GM06990 (cell line): ENCODE data around the gene NOSTRIN.

Experiments
- DNase-seq: peaks from one replicate; pipeline ENCODE4 v3.0.0-alpha.2; 2011; ENCODE audit not compliant: insufficient read length; ENCODE audit errors: extremely low read depth
- H3K27me3 ChIP-seq: replicated peaks from 2 replicates; pipeline ENCODE4 v1.6.0; 2011; ENCODE audit warnings: low read length; ENCODE audit not compliant: control insufficient read depth, insufficient read depth
- H3K36me3 ChIP-seq: 2 replicates; pipeline ENCODE4 v1.5.1; 2011; ENCODE audit warnings: low read length; ENCODE audit not compliant: control insufficient read depth, insufficient read depth
- H3K4me3 ChIP-seq: replicated peaks from 2 replicates; pipeline ENCODE4 v1.5.1; 2011; ENCODE audit warnings: low read depth, mild to moderate bottlenecking, control low read depth, low read length
- TF ChIP-seq, protein P1 (sequence below): IDR thresholded peaks from 2 replicates; pipeline ENCODE4 v1.5.1; 2011; ENCODE audit warnings: low read length, control low read depth, mild to moderate bottlenecking, inconsistent platforms; ENCODE audit not compliant: insufficient read depth, poor library complexity, severe bottlenecking

The NOSTRIN gene

GRCh38 chr2:168773719-168774521 lies 28.5 kb upstream of the NOSTRIN start:
- Histone ChIP-seq H3K36me3 (no peaks in the 10 kb centered on the region), H3K27me3 (no peaks in the 10 kb centered on the region), H3K4me3 (no peak overlapping the region)
- no peak for DNase-seq
- TF ChIP-seq, protein P1, sequence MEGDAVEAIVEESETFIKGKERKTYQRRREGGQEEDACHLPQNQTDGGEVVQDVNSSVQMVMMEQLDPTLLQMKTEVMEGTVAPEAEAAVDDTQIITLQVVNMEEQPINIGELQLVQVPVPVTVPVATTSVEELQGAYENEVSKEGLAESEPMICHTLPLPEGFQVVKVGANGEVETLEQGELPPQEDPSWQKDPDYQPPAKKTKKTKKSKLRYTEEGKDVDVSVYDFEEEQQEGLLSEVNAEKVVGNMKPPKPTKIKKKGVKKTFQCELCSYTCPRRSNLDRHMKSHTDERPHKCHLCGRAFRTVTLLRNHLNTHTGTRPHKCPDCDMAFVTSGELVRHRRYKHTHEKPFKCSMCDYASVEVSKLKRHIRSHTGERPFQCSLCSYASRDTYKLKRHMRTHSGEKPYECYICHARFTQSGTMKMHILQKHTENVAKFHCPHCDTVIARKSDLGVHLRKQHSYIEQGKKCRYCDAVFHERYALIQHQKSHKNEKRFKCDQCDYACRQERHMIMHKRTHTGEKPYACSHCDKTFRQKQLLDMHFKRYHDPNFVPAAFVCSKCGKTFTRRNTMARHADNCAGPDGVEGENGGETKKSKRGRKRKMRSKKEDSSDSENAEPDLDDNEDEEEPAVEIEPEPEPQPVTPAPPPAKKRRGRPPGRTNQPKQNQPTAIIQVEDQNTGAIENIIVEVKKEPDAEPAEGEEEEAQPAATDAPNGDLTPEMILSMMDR, result peak; percentile 87

DNA sequence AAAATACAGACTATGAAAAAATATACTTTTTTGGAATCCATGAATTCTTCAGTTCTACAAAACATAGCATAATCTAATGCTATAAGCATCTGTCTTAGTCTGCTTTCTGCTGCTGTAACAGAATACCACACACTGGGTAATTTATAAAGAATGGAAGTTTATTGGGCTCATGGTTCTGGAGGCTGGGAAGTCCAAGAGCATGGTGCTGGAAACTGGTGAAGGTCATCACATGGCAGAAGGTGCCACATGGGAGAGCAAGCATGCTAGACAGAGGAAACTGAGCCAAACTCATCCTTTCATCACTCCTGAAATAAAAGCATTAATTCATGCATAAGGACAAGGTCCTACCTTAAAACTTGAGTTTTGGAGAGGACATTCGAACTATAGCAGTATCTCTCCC lies 26.6 kb upstream of the NOSTRIN start:
- no peaks in the 10 kb centered on the region for H3K27me3 ChIP-seq
- TF ChIP-seq, protein P1, result no peak
- no peaks in the 10 kb centered on the region for H3K36me3 ChIP-seq
- no peak for DNase-seq
- no peak overlapping the region for H3K4me3 ChIP-seq

GRCh38 chr2:168780669-168781071 lies 21.8 kb upstream of the NOSTRIN start:
- Histone ChIP-seq H3K36me3 (no peaks in the 10 kb centered on the region), H3K27me3 (no peaks in the 10 kb centered on the region), H3K4me3 (no peak overlapping the region)
- DNase-seq, result no peak
- TF ChIP-seq, protein P1, result no peak

DNA sequence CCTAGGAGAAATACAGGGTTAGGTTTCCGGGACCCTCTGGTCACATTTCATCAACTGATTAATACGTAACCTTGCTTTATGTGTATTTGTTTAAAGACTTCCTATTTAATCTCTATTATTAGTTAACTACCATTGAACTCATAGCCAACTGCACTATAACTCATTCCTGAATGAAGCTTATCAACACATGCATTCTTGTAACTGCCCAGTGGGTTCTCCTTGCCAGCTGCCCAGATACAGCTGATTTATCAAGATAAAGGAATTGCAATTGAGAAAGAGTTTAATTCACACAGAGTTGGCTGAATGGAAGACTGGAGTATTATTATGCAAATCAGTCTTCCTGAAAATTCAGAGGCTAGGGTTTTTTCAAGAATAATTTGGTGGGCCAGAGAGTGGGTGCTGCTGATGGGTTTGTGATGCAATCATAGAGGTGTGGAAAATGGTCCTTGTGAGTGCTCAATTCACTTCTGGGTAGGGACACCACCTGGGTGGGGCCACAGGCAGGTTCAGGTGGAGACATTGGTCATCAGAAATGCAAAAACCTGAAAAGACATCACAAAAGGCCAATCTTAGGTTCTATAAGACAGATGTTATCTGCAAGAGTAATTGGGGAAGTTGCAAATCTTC lies 21.1 kb upstream of the NOSTRIN start:
- no peaks in the 10 kb centered on the region for H3K27me3 ChIP-seq
- H3K4me3 ChIP-seq, result no peak overlapping the region
- no peak for DNase-seq
- H3K36me3 ChIP-seq, result no peaks in the 10 kb centered on the region
- TF ChIP-seq, protein P1, result no peak

- no peak for DNase-seq
- TF ChIP-seq, protein P1, result no peak
Observed at GRCh38 chr2:168782271-168782670, 20.2 kb upstream of the NOSTRIN start.

GRCh38 chr2:168784993-168785392 lies 17.4 kb upstream of the NOSTRIN start:
- no peaks in the 10 kb centered on the region for H3K27me3 ChIP-seq
- no peaks in the 10 kb centered on the region for H3K36me3 ChIP-seq
- no peak for DNase-seq
- TF ChIP-seq, protein P1, result no peak
- no peak overlapping the region for H3K4me3 ChIP-seq

More at GRCh38 chr2:168782271-168782670, 20.2 kb upstream of the NOSTRIN start:
- Histone ChIP-seq H3K4me3 (no peak overlapping the region), H3K27me3 (no peaks in the 10 kb centered on the region), H3K36me3 (no peaks in the 10 kb centered on the region)
